ENCODE measurements around the gene GRIA1. TPM values are rescaled to one million over a fixed set of nuclear protein-coding genes. Genes with fewer than 3 reads are reported as not detected.

The GRIA1 gene
- total RNA-seq, 4 donors from 2014 or later: 0.48 to 1.00 TPM; not detected in 2

- TF ChIP-seq EP300 (IDR thresholded peaks at IDR 0.05; ENCODE audit: low read depth): no peak
- H3K4me3 ChIP-seq: no peak overlapping the region
- H3K9me3 ChIP-seq: no peaks in the 10 kb centered on the region
- no peak for DNase-seq
- H3K36me3 ChIP-seq: no peaks in the 10 kb centered on the region
- intact Hi-C loops (cut with DNase I; ENCODE audit: low total_unique reads): no loop called here
- H3K27me3 ChIP-seq: no peaks in the 10 kb centered on the region
- H3K4me1 ChIP-seq: no peaks in the 10 kb centered on the region
- in situ Hi-C loops (cut with MboI; ENCODE audit: low pct_ligation_motif_present in 1 of 4, low pct_unique_long_range_greater_than_20kb in 1 of 4, low sequenced_read_pairs in 3 of 4): no loop called here
- H3K27ac ChIP-seq: no peak overlapping the region
Measured at GRCh38 chr5:153610009-153610408, 119.5 kb downstream of the GRIA1 start.

- Histone ChIP-seq H3K4me1 (no peaks in the 10 kb centered on the region), H3K4me3 (no peak overlapping the region), H3K36me3 (no peaks in the 10 kb centered on the region), H3K27ac (no peak overlapping the region), H3K27me3 (no peaks in the 10 kb centered on the region), H3K9me3 (no peaks in the 10 kb centered on the region)
- no peak for TF ChIP-seq EP300 (IDR thresholded peaks at IDR 0.05; ENCODE audit: low read depth)
- intact Hi-C loops (cut with DNase I; ENCODE audit: low total_unique reads): no loop called here
- DNase-seq: no peak
- WGBS, 2 donors (ENCODE audit: low coverage in 1 of 2): 72 to 76% methylated on average over 3 of the region's 3 CpGs
- in situ Hi-C loops (cut with MboI; ENCODE audit: low pct_ligation_motif_present in 1 of 4, low pct_unique_long_range_greater_than_20kb in 1 of 4, low sequenced_read_pairs in 3 of 4): no loop called here
Measured at GRCh38 chr5:153610811-153611210, 120.3 kb downstream of the GRIA1 start.

GRCh38 chr5:153613144-153613543 lies 122.7 kb downstream of the GRIA1 start:
- in situ Hi-C loops (cut with MboI; ENCODE audit: low pct_ligation_motif_present in 1 of 4, low pct_unique_long_range_greater_than_20kb in 1 of 4, low sequenced_read_pairs in 3 of 4): no loop called here
- Histone ChIP-seq H3K36me3 (no peaks in the 10 kb centered on the region), H3K4me1 (no peaks in the 10 kb centered on the region), H3K27ac (no peak overlapping the region), H3K9me3 (no peaks in the 10 kb centered on the region), H3K27me3 (no peaks in the 10 kb centered on the region), H3K4me3 (no peak overlapping the region)
- WGBS, 2 donors (ENCODE audit: low coverage in 1 of 2): 81 to 100% methylated on average over 1 to 2 of the region's 2 CpGs
- no peak for DNase-seq
- TF ChIP-seq CTCF (IDR thresholded peaks at IDR 0.05) (no peak), POLR2AphosphoS5 (IDR thresholded peaks at IDR 0.05) (no peak), POLR2A (IDR thresholded peaks at IDR 0.05) (no peak), EP300 (IDR thresholded peaks at IDR 0.05; ENCODE audit: low read depth) (no peak)
- intact Hi-C loops (cut with DNase I; ENCODE audit: low total_unique reads): no loop called here

- Histone ChIP-seq H3K9me3 (no peaks in the 10 kb centered on the region), H3K36me3 (no peaks in the 10 kb centered on the region), H3K27me3 (no peaks in the 10 kb centered on the region), H3K4me3 (no peak overlapping the region), H3K27ac (no peak overlapping the region), H3K4me1 (no peaks in the 10 kb centered on the region)
- DNase-seq: no peak
- TF ChIP-seq CTCF (IDR thresholded peaks at IDR 0.05) (no peak), POLR2AphosphoS5 (IDR thresholded peaks at IDR 0.05) (no peak), POLR2A (IDR thresholded peaks at IDR 0.05) (no peak), EP300 (IDR thresholded peaks at IDR 0.05; ENCODE audit: low read depth) (no peak)
- 79 to 82% methylated on average over 7 to 8 of the region's 8 CpGs for WGBS, 2 donors (ENCODE audit: low coverage in 1 of 2)
- intact Hi-C loops (cut with DNase I; ENCODE audit: low total_unique reads) (no loop called here), in situ Hi-C loops (cut with MboI; ENCODE audit: low pct_ligation_motif_present in 1 of 4, low pct_unique_long_range_greater_than_20kb in 1 of 4, low sequenced_read_pairs in 3 of 4) (no loop called here)
Measured at GRCh38 chr5:153613672-153614071, 123.2 kb downstream of the GRIA1 start.

- in situ Hi-C loops (cut with MboI; ENCODE audit: low pct_ligation_motif_present in 1 of 4, low pct_unique_long_range_greater_than_20kb in 1 of 4, low sequenced_read_pairs in 3 of 4): no loop called here
- 0 to 54% methylated on average over 1 to 4 of the region's 4 CpGs for WGBS, 2 donors (ENCODE audit: low coverage in 1 of 2)
- TF ChIP-seq CTCF (IDR thresholded peaks at IDR 0.05) (no peak), POLR2A (IDR thresholded peaks at IDR 0.05) (no peak), POLR2AphosphoS5 (IDR thresholded peaks at IDR 0.05) (no peak), EP300 (IDR thresholded peaks at IDR 0.05; ENCODE audit: low read depth) (no peak)
Measured at GRCh38 chr5:153617190-153617589, 126.7 kb downstream of the GRIA1 start.

More at GRCh38 chr5:153617190-153617589, 126.7 kb downstream of the GRIA1 start:
- Histone ChIP-seq H3K4me3 (no peak overlapping the region), H3K9me3 (no peaks in the 10 kb centered on the region), H3K27me3 (no peaks in the 10 kb centered on the region), H3K27ac (no peak overlapping the region), H3K4me1 (no peaks in the 10 kb centered on the region), H3K36me3 (no peaks in the 10 kb centered on the region)
- intact Hi-C loops (cut with DNase I; ENCODE audit: low total_unique reads): no loop called here
- no peak for DNase-seq

All from transverse colon (tissue), 4 donors.